ENCODE results near the gene RBPJ. TPM values are rescaled to one million over a fixed set of nuclear protein-coding genes. Genes with fewer than 3 reads are reported as not detected.

Gene RBPJ
- total and polyA plus RNA-seq, 11 donors, result 21.9 to 84.3 (median 37.5) TPM

GRCh38 chr4:26300314-26301307, 20.2 kb upstream of the RBPJ start:
- 76 to 80% (median 79%) methylated on average over 8 of the region's 8 CpGs for WGBS, 4 donors
- intact Hi-C loops (cut with DNase I), result no loop called here
- no peaks in the 10 kb centered on the region for H3K36me3 ChIP-seq

GRCh38 chr4:26302031-26302899, 18.5 kb upstream of the RBPJ start:
- Histone ChIP-seq H3K27me3 (no peaks in the 10 kb centered on the region), H3K9me3 (no peaks in the 10 kb centered on the region), H3K27ac (peak overlapping the region in 1 of 12 donors; percentile 68), H3K36me3 (no peaks in the 10 kb centered on the region), H3K4me3 (no peak overlapping the region), H3K4me1 (peaks cover 0 to 39% (median 1%) of the 10 kb centered on the region in 12 donors)
- 90 to 94% (median 91%) methylated on average over 5 of the region's 5 CpGs for WGBS, 4 donors
- ATAC-seq, result peak in 2 of 4 donors; percentile 44 to 61
- intact Hi-C loops (cut with DNase I), result no loop called here
- TF ChIP-seq POLR2A (IDR thresholded peaks at IDR 0.05) (no peak), CTCF (IDR thresholded peaks at IDR 0.05) (no peak)
- no peak for DNase-seq

More at GRCh38 chr4:26300314-26301307, 20.2 kb upstream of the RBPJ start:
- ATAC-seq, result no peak
- H3K4me3 ChIP-seq, result no peak overlapping the region
- no peaks in the 10 kb centered on the region for H3K9me3 ChIP-seq
- H3K27me3 ChIP-seq, result no peaks in the 10 kb centered on the region
- no peak overlapping the region for H3K27ac ChIP-seq
- no peak for TF ChIP-seq POLR2A (IDR thresholded peaks at IDR 0.05)
- no peak for TF ChIP-seq CTCF (IDR thresholded peaks at IDR 0.05)
- DNase-seq, result no peak
- H3K4me1 ChIP-seq, result peaks cover 0 to 39% (median 1%) of the 10 kb centered on the region in 12 donors

GRCh38 chr4:26303008-26303407, 17.8 kb upstream of the RBPJ start:
- Histone ChIP-seq H3K27me3 (no peaks in the 10 kb centered on the region), H3K4me3 (no peak overlapping the region), H3K27ac (no peak overlapping the region), H3K4me1 (peaks cover 0 to 36% (median 1%) of the 10 kb centered on the region in 12 donors), H3K36me3 (no peaks in the 10 kb centered on the region), H3K9me3 (no peaks in the 10 kb centered on the region)
- DNase-seq (no peak), ATAC-seq (no peak)
- WGBS, 4 donors, result 93 to 96% (median 95%) methylated on average over 4 of the region's 4 CpGs
- TF ChIP-seq CTCF (IDR thresholded peaks at IDR 0.05) (no peak), POLR2A (IDR thresholded peaks at IDR 0.05) (no peak)
- intact Hi-C loops (cut with DNase I), result no loop called here
